ENCODE data around the gene UNC45A.

DNA sequence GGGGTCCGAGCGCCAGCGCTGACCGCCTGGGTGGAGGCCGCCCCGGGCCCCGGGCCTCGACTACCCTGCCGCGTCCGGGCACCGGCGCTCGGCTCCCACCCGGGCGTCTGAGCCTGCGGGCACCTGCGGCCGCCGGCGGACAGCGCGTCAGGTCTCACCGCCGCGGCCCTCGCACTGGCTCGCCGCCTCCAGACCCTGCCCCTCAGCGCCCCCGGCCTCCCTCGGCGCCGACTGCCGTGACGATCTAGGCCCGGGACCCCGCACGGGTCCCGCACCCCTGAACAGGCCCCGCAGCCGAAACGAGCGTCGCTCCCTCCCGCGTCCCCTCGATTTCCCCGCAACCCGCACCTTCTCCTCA is 59.0 kb downstream of the UNC45A start:
- TF ChIP-seq, protein P1, sequence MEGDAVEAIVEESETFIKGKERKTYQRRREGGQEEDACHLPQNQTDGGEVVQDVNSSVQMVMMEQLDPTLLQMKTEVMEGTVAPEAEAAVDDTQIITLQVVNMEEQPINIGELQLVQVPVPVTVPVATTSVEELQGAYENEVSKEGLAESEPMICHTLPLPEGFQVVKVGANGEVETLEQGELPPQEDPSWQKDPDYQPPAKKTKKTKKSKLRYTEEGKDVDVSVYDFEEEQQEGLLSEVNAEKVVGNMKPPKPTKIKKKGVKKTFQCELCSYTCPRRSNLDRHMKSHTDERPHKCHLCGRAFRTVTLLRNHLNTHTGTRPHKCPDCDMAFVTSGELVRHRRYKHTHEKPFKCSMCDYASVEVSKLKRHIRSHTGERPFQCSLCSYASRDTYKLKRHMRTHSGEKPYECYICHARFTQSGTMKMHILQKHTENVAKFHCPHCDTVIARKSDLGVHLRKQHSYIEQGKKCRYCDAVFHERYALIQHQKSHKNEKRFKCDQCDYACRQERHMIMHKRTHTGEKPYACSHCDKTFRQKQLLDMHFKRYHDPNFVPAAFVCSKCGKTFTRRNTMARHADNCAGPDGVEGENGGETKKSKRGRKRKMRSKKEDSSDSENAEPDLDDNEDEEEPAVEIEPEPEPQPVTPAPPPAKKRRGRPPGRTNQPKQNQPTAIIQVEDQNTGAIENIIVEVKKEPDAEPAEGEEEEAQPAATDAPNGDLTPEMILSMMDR (IDR thresholded peaks at IDR 0.05): peak in 1 of 6 experiments; percentile 2
- TF ChIP-seq POLR2A (IDR thresholded peaks at IDR 0.05): no peak
